Testis (tissue), 2 donors: ENCODE measurements around the gene SLC23A2.

Experiments used
- CTCF ChIP-seq, 3 experiments: fragments of 450-650 bp in 2 of 3; fragments of 200-600 bp in 1 of 3; sonication (generic) in 1 of 3; IDR thresholded peaks; one replicate each; pipeline ENCODE4 v1.5.1; 2016 to 2019; ENCODE audit warnings: antibody characterized with exemption in 3 of 3, mild to moderate bottlenecking in 2 of 3, moderate library complexity in 1 of 3
- POLR2A ChIP-seq: fragments of 450-650 bp; IDR thresholded peaks from one replicate; pipeline ENCODE4 v1.6.1; 2017; ENCODE audit warnings: antibody characterized with exemption, mild to moderate bottlenecking, moderate library complexity

- no peak for TF ChIP-seq CTCF (IDR thresholded peaks at IDR 0.05)
- no peak for TF ChIP-seq POLR2A
Observed at GRCh38 chr20:5046656-5047339, 45.5 kb upstream of the SLC23A2 start.
